Measurements from ENCODE around the gene DOC2B.
"Not testable (repeated sequence)": the region's sequence is repeated elsewhere in the genome, so short reads cannot be mapped to it uniquely, and the experiment has no call there.

DOC2B gene

GRCh38 chr17:146983-147761 is 34.3 kb downstream of the DOC2B start:
- H3K36me3 ChIP-seq (ENCODE audit: control insufficient read depth in 5 of 5, insufficient read depth in 5 of 5, low read length in 5 of 5), result peaks cover 0 to 22% (median 7%) of the 10 kb centered on the region in 5 donors
- H3K9ac ChIP-seq (ENCODE audit: low read length in 5 of 5), result no peak overlapping the region
- no peak overlapping the region for H3K4me3 ChIP-seq (ENCODE audit: low read depth in 1 of 5, low read length in 5 of 5)
- peaks cover 0 to 2% (median 0%) of the 10 kb centered on the region in 5 donors for H3K27me3 ChIP-seq (ENCODE audit: control insufficient read depth in 5 of 5, insufficient read depth in 4 of 5, low read length in 5 of 5)
- H3K9me3 ChIP-seq (ENCODE audit: control insufficient read depth in 5 of 5, low read length in 5 of 5), result no peaks in the 10 kb centered on the region
- H3K27ac ChIP-seq (ENCODE audit: low read depth, low read length), result no peak overlapping the region
- H3K4me1 ChIP-seq (ENCODE audit: control insufficient read depth in 5 of 5, insufficient read depth in 5 of 5, low read length in 5 of 5), result peaks cover 0 to 12% (median 0%) of the 10 kb centered on the region in 5 donors

DNA sequence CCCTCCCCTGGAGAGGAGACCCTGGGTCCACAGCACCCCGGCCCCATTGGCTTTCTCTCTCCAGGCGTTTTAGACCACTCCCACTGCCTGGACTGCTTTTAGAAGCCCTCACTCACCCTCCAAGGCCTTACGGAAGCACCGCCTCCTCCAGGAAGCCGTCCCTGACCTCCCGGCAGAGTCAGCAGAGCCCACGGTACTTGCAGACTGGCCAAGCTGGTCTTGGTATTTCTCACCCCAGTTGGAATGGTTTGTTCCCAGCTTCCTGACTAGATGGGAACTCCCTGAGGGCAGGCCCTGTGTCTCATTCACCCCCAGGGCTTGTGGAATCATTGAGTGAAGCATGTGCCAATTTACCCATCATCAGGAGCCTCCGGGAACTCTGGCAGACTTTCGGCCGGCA is 34.9 kb downstream of the DOC2B start:
- Histone ChIP-seq H3K4me3 (ENCODE audit: low read depth in 1 of 5, low read length in 5 of 5) (no peak overlapping the region), H3K27me3 (ENCODE audit: control insufficient read depth in 5 of 5, insufficient read depth in 4 of 5, low read length in 5 of 5) (peaks cover 0 to 2% (median 0%) of the 10 kb centered on the region in 5 donors), H3K4me1 (ENCODE audit: control insufficient read depth in 5 of 5, insufficient read depth in 5 of 5, low read length in 5 of 5) (peaks cover 0 to 12% (median 0%) of the 10 kb centered on the region in 5 donors), H3K9me3 (ENCODE audit: control insufficient read depth in 5 of 5, low read length in 5 of 5) (no peaks in the 10 kb centered on the region), H3K36me3 (ENCODE audit: control insufficient read depth in 5 of 5, insufficient read depth in 5 of 5, low read length in 5 of 5) (peaks cover 0 to 19% (median 7%) of the 10 kb centered on the region in 5 donors), H3K9ac (ENCODE audit: low read length in 5 of 5) (no peak overlapping the region), H3K27ac (ENCODE audit: low read depth, low read length) (no peak overlapping the region)

DNA sequence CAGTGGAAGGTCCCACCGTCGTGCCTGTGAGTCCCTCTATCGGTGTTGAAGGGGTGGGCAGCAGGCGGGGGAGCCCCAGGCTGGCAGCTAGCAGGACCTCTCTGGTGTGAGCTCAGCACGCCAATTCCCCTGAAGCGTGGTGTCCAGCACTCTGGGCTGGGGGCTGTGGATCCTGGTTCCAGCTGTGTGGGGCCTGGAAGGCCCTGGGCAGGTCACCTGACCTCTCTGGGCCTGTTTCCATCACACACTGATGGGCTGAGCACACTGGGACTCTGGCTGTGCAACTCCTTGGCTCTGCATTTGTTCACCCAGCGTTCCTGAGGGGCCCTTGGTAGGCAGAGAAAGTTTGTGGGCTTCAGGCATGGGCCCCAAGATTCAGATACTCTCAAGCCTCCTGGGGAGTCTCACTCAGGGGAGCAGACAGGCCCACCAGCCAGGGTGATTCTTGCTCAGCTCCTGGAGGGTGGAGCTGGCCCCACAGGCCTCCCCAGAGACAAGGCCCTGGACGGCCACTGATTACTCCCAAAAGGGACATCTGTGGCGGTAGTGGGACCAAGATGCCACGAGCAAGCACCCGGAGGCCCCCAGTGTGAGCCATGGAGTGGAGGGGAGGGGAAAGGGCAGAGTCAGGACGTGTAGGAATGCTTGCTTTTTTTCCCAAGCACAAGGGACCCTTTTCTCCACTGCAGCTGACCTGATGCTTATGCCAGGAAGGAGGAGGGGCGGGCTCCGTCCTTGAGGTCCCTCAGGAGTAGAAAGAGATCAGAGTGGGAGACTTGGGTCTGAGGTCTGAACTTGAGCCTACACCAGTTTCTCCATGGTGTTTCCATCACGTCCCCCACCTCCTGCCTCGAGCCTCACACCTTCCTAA is 35.5 kb downstream of the DOC2B start:
- H3K36me3 ChIP-seq (ENCODE audit: control insufficient read depth in 5 of 5, insufficient read depth in 5 of 5, low read length in 5 of 5), result peaks cover 0 to 17% (median 7%) of the 10 kb centered on the region in 5 donors
- H3K9ac ChIP-seq (ENCODE audit: low read length in 5 of 5), result no peak overlapping the region
- H3K27me3 ChIP-seq (ENCODE audit: control insufficient read depth in 5 of 5, insufficient read depth in 4 of 5, low read length in 5 of 5), result peaks cover 0 to 2% (median 0%) of the 10 kb centered on the region in 5 donors
- no peaks in the 10 kb centered on the region for H3K9me3 ChIP-seq (ENCODE audit: control insufficient read depth in 5 of 5, low read length in 5 of 5)
- H3K27ac ChIP-seq (ENCODE audit: low read depth, low read length), result no peak overlapping the region
- H3K4me1 ChIP-seq (ENCODE audit: control insufficient read depth in 5 of 5, insufficient read depth in 5 of 5, low read length in 5 of 5), result peaks cover 0 to 12% (median 0%) of the 10 kb centered on the region in 5 donors
- H3K4me3 ChIP-seq (ENCODE audit: low read depth in 1 of 5, low read length in 5 of 5), result no peak overlapping the region

DNA sequence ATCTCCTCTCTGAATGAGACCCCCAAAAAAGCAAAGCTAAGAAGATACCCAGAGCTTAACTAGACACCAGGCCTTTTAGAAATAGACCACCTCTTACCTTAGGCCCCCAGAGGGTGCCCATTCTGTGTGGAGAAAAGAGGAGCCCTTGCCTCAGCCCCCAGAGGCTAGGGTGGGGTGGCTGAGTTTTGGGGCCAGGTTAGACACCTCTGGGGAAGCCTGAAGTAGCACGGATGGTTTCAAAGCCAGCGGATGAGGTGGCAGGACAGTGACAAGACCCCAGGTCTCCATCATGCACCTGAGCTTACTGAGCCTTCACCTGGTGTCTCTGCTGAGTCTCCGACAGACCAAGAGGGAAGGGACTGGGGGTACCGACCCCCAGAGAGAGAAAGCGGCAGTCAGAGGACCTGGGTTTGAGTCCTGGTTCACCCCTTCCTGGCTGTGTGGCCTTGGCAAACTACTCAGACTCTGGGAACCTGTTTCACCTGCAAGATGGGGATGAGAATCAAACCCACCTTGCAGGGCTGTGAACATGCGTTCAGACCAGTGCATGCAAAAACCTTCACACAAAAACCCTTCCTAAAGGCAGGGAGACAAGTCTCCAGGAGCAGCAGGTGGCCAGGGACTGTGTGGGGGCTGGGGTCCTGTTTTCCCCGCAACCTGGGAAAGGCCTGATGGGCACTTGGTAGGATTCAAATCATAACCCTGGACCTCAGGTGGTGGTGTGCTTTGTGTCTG is 36.3 kb downstream of the DOC2B start:
- no peak overlapping the region for H3K27ac ChIP-seq (ENCODE audit: low read depth, low read length)
- peaks cover 0 to 17% (median 7%) of the 10 kb centered on the region in 5 donors for H3K36me3 ChIP-seq (ENCODE audit: control insufficient read depth in 5 of 5, insufficient read depth in 5 of 5, low read length in 5 of 5)
- peaks cover 0 to 12% (median 0%) of the 10 kb centered on the region in 5 donors for H3K4me1 ChIP-seq (ENCODE audit: control insufficient read depth in 5 of 5, insufficient read depth in 5 of 5, low read length in 5 of 5)
- H3K4me3 ChIP-seq (ENCODE audit: low read depth in 1 of 5, low read length in 5 of 5), result no peak overlapping the region
- no peak overlapping the region for H3K9ac ChIP-seq (ENCODE audit: low read length in 5 of 5)
- H3K9me3 ChIP-seq (ENCODE audit: control insufficient read depth in 5 of 5, low read length in 5 of 5), result no peaks in the 10 kb centered on the region
- H3K27me3 ChIP-seq (ENCODE audit: control insufficient read depth in 5 of 5, insufficient read depth in 4 of 5, low read length in 5 of 5), result peaks cover 0 to 2% (median 0%) of the 10 kb centered on the region in 5 donors

- no peak overlapping the region for H3K27ac ChIP-seq (ENCODE audit: low read depth, low read length)
- no peak overlapping the region for H3K4me3 ChIP-seq (ENCODE audit: low read depth in 1 of 5, low read length in 5 of 5)
- no peak overlapping the region for H3K9ac ChIP-seq (ENCODE audit: low read length in 5 of 5)
- peaks cover 0 to 12% (median 0%) of the 10 kb centered on the region in 5 donors for H3K4me1 ChIP-seq (ENCODE audit: control insufficient read depth in 5 of 5, insufficient read depth in 5 of 5, low read length in 5 of 5)
- H3K36me3 ChIP-seq (ENCODE audit: control insufficient read depth in 5 of 5, insufficient read depth in 5 of 5, low read length in 5 of 5), result peaks cover 0 to 13% (median 4%) of the 10 kb centered on the region in 5 donors
- peaks cover 0 to 2% (median 0%) of the 10 kb centered on the region in 5 donors for H3K27me3 ChIP-seq (ENCODE audit: control insufficient read depth in 5 of 5, insufficient read depth in 4 of 5, low read length in 5 of 5)
- H3K9me3 ChIP-seq (ENCODE audit: control insufficient read depth in 5 of 5, low read length in 5 of 5), result no peaks in the 10 kb centered on the region
Observed at GRCh38 chr17:143785-144281, 37.6 kb downstream of the DOC2B start.

DNA sequence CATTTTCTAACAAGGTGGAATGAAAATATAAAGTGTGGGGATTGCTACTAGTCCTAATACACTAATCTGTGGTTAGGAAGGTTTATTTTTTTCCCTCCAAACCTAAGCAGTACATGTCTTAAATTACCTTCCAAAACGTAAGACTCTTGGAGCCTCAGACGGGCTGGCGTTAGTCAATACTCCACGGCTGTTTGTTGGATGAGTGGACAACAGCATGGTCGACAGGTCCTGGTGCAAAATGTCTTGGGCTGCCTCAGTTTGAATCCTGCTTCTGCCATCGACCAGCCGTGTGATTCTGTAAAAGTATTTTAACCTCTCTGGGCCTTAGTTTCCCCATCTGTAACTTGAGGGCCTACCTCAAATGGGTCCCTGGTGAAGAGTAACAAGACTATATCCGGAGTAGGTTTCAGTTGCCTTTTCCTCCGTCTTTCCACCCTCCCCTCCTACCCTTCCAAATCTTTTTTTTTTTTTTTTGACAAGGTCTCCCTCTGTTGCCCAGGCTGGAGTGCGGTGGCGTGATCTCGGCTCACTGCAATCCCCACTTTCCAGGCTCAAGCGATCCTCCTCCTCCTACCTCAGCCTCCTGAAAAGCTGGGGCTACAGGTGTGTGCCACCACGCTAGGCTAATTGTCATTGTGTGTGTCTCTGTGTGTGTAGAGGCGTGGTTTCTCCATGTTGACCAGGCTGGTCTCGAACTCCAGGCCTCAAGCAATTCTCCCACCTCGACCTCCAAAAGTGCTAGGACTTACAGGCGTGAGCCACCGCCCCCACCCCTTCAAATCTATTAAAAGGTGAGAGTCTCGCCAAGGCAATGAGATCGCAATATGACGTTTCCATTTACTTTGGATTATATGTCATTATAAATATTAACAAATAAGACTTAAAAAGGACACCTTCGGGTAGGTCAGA is 38.3 kb downstream of the DOC2B start:
- peaks cover 0 to 8% (median 4%) of the 10 kb centered on the region in 5 donors for H3K36me3 ChIP-seq (ENCODE audit: control insufficient read depth in 5 of 5, insufficient read depth in 5 of 5, low read length in 5 of 5)
- no peak overlapping the region for H3K9ac ChIP-seq (ENCODE audit: low read length in 5 of 5)
- H3K27ac ChIP-seq (ENCODE audit: low read depth, low read length), result no peak overlapping the region
- no peaks in the 10 kb centered on the region for H3K9me3 ChIP-seq (ENCODE audit: control insufficient read depth in 5 of 5, low read length in 5 of 5)
- H3K4me3 ChIP-seq (ENCODE audit: low read depth in 1 of 5, low read length in 5 of 5), result no peak overlapping the region
- peaks cover 0 to 12% (median 0%) of the 10 kb centered on the region in 5 donors for H3K4me1 ChIP-seq (ENCODE audit: control insufficient read depth in 5 of 5, insufficient read depth in 5 of 5, low read length in 5 of 5)
- H3K27me3 ChIP-seq (ENCODE audit: control insufficient read depth in 5 of 5, insufficient read depth in 4 of 5, low read length in 5 of 5), result peaks cover 0 to 2% (median 0%) of the 10 kb centered on the region in 5 donors

- no peaks in the 10 kb centered on the region for H3K9me3 ChIP-seq (ENCODE audit: control insufficient read depth in 5 of 5, low read length in 5 of 5)
- H3K4me1 ChIP-seq (ENCODE audit: control insufficient read depth in 5 of 5, insufficient read depth in 5 of 5, low read length in 5 of 5), result peaks cover 0 to 12% (median 0%) of the 10 kb centered on the region in 5 donors
- peaks cover 0 to 2% (median 0%) of the 10 kb centered on the region in 5 donors for H3K27me3 ChIP-seq (ENCODE audit: control insufficient read depth in 5 of 5, insufficient read depth in 4 of 5, low read length in 5 of 5)
- H3K36me3 ChIP-seq (ENCODE audit: control insufficient read depth in 5 of 5, insufficient read depth in 5 of 5, low read length in 5 of 5), result peaks cover 0 to 3% (median 0%) of the 10 kb centered on the region in 5 donors
- no peak overlapping the region for H3K9ac ChIP-seq (ENCODE audit: low read length in 5 of 5)
- H3K27ac ChIP-seq (ENCODE audit: low read depth, low read length), result no peak overlapping the region
- no peak overlapping the region for H3K4me3 ChIP-seq (ENCODE audit: low read depth in 1 of 5, low read length in 5 of 5)
Observed at GRCh38 chr17:142102-142661, 39.3 kb downstream of the DOC2B start.

- not testable (repeated sequence) for H3K27ac ChIP-seq (ENCODE audit: low read depth, low read length); H3K9ac ChIP-seq (ENCODE audit: low read length in 5 of 5); H3K9me3 ChIP-seq (ENCODE audit: control insufficient read depth in 5 of 5, low read length in 5 of 5); H3K4me3 ChIP-seq (ENCODE audit: low read depth in 1 of 5, low read length in 5 of 5); H3K36me3 ChIP-seq (ENCODE audit: control insufficient read depth in 5 of 5, insufficient read depth in 5 of 5, low read length in 5 of 5); H3K27me3 ChIP-seq (ENCODE audit: control insufficient read depth in 5 of 5, insufficient read depth in 4 of 5, low read length in 5 of 5)
- peaks cover 0 to 11% (median 0%) of the 10 kb centered on the region in 5 donors for H3K4me1 ChIP-seq (ENCODE audit: control insufficient read depth in 5 of 5, insufficient read depth in 5 of 5, low read length in 5 of 5)
Observed at GRCh38 chr17:139401-140205, 41.8 kb downstream of the DOC2B start.
